OCI-LY1 (cell line): Measurements from ENCODE around the gene HOXC11.

Experiments used
- EZH2 ChIP-seq: fragments of 200-600 bp; sonication (generic), shearing (Covaris generic); IDR thresholded peaks from 2 replicates; pipeline ENCODE4 v1.8.0; 2017; ENCODE audit warnings: borderline replicate concordance, mixed run types, mild to moderate bottlenecking, antibody characterized with exemption, low read length, moderate library complexity, mixed read lengths
- TF ChIP-seq, protein P1 (sequence below): fragments of 200-600 bp; sonication (generic), shearing (Covaris generic); IDR thresholded peaks from 2 replicates; pipeline ENCODE4 v1.5.1; 2017; ENCODE audit warnings: mild to moderate bottlenecking, antibody characterized with exemption, low read length, moderate library complexity, mixed read lengths

DNA sequence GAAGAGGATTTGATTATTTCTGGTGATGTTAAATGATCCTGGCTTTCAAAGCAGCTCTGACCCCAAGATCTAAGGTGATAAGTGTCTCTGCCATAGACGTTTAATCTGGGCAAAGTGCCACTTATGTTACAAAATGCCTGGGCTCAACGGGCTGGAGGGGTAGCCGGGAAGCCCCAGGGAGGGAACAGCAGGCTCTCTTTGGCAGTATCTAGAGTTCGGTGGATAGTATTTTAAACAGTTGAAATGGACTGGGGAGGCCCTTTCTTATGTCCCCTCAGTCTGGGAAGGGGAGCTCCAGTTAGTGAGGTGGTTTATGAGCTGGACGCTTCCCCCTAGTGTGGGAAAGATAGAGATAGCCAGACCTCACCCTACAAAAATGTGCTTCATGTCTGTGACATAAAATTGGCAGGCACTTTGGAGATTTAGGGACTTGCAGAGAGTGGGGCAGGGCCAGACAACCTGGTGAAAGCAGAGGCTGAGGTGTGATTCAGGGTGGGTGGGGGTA, 5.5 kb upstream of the HOXC11 start:
- TF ChIP-seq, protein P1, sequence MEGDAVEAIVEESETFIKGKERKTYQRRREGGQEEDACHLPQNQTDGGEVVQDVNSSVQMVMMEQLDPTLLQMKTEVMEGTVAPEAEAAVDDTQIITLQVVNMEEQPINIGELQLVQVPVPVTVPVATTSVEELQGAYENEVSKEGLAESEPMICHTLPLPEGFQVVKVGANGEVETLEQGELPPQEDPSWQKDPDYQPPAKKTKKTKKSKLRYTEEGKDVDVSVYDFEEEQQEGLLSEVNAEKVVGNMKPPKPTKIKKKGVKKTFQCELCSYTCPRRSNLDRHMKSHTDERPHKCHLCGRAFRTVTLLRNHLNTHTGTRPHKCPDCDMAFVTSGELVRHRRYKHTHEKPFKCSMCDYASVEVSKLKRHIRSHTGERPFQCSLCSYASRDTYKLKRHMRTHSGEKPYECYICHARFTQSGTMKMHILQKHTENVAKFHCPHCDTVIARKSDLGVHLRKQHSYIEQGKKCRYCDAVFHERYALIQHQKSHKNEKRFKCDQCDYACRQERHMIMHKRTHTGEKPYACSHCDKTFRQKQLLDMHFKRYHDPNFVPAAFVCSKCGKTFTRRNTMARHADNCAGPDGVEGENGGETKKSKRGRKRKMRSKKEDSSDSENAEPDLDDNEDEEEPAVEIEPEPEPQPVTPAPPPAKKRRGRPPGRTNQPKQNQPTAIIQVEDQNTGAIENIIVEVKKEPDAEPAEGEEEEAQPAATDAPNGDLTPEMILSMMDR = no peak
- no peak for TF ChIP-seq EZH2
